Measurements from ENCODE around the gene PDGFB.

GRCh38 chr22:39233710-39234471 lies 10.9 kb downstream of the PDGFB start:
- no peak for TF ChIP-seq EZH2 (optimal IDR thresholded peaks at IDR 0.05; ENCODE audit: low read depth, low read length)
- TF ChIP-seq CTCF (IDR thresholded peaks at IDR 0.05; ENCODE audit: low read length): no peak

Measured in MM.1S (cell line).